Activated gamma-delta T cell (primary cell): ENCODE measurements around the gene CTF1.
A peak's percentile ranks its signal among the peaks of the same experiment; 100 is the strongest.
"Not testable (repeated sequence)": the region's sequence is repeated elsewhere in the genome, so short reads cannot be mapped to it uniquely, and the experiment has no call there.

Source experiments
- DNase-seq: peaks from one replicate; lab custom pipeline; 2025; lab: John Stamatoyannopoulos, UW

CTF1 gene

GRCh38 chr16:30887927-30888326, 8.5 kb upstream of the CTF1 start:
- DNase-seq: no peak

GRCh38 chr16:30888856-30889499, 7.4 kb upstream of the CTF1 start:
- DNase-seq: no peak

- no peak for DNase-seq
These were observed 6.7 kb upstream of the CTF1 start for GRCh38 chr16:30889721-30890120.

- DNase-seq: not testable (repeated sequence)
These were observed 5.2 kb upstream of the CTF1 start for GRCh38 chr16:30891043-30891823.

- no peak for DNase-seq
These were observed 3.6 kb upstream of the CTF1 start for GRCh38 chr16:30892670-30893416.

- no peak for DNase-seq
These were observed 3.0 kb upstream of the CTF1 start for GRCh38 chr16:30893417-30893743.

- DNase-seq: peak; percentile 72
These were observed 2.5 kb upstream of the CTF1 start, which contains the start of gene BCL7C for GRCh38 chr16:30893744-30894539. TSS of gene BCL7C (minus strand) at chr16:30894077. CDS start at chr16:30893944, 133 bp downstream.

- DNase-seq: no peak
These were observed 1.7 kb upstream of the CTF1 start for GRCh38 chr16:30894540-30895368.

- peak; percentile 21 for DNase-seq
These were observed 670 bp upstream of the CTF1 start for GRCh38 chr16:30895627-30896260.

GRCh38 chr16:30896889-30897733, 697 bp downstream of the CTF1 start:
- DNase-seq: peak; percentile 62

GRCh38 chr16:30899794-30900193, 3.4 kb downstream of the CTF1 start:
- no peak for DNase-seq

- DNase-seq: no peak
These were observed 4.2 kb downstream of the CTF1 start for GRCh38 chr16:30900588-30900987.

- DNase-seq: no peak
These were observed 5.0 kb downstream of the CTF1 start for GRCh38 chr16:30901201-30902028.

GRCh38 chr16:30902029-30902972, 5.9 kb downstream of the CTF1 start:
- peak; percentile 52 for DNase-seq

- DNase-seq: no peak
These were observed 6.6 kb downstream of the CTF1 start for GRCh38 chr16:30903002-30903401.

GRCh38 chr16:30903596-30903995, 7.2 kb downstream of the CTF1 start:
- no peak for DNase-seq

GRCh38 chr16:30904114-30904780, 7.8 kb downstream of the CTF1 start:
- no peak for DNase-seq
